Activated naive CD8-positive, alpha-beta T cell treated with anti-CD3 and anti-CD28 coated beads, Interleukin-2, amount 10 ng/mL, durations not matched to agents 7 days and 5 days (primary cell): ENCODE measurements around the gene GPR61. TPM values are rescaled to one million over a fixed set of nuclear protein-coding genes. Genes with fewer than 3 reads are reported as not detected.
A peak's percentile ranks its signal among the peaks of the same experiment; 100 is the strongest.

Experiments
- ATAC-seq: fragments of 150-1000 bp; cut with Tn5 transposase; one replicate; pipeline ENCODE4 v1.10.0; 2021; ENCODE audit warnings: low read depth, moderate library complexity
- POLR2A ChIA-PET: fragments of 350-600 bp; sonication (Branson Sonifier 250); formaldehyde crosslinking; loops from one replicate; lab custom pipeline; 2021; ENCODE audit warnings: antibody characterized with exemption; lab: Charles Lee
- DNase-seq: peaks from one replicate; pipeline ENCODE4 v3.0.0; 2021
- H3K27ac Mint-ChIP-seq: one replicate; pipeline ENCODE4 v1.8.0; 2022; ENCODE audit warnings: mild to moderate bottlenecking, mixed read lengths
- H3K27me3 Mint-ChIP-seq: one replicate; pipeline ENCODE4 v1.8.0; 2022; ENCODE audit warnings: mild to moderate bottlenecking, moderate library complexity, mixed read lengths
- H3K36me3 Mint-ChIP-seq: one replicate; pipeline ENCODE4 v1.8.0; 2021; ENCODE audit warnings: mild to moderate bottlenecking, mixed read lengths
- H3K4me1 Mint-ChIP-seq: one replicate; pipeline ENCODE4 v1.8.0; 2021; ENCODE audit warnings: mixed read lengths
- H3K4me3 Mint-ChIP-seq: one replicate; pipeline ENCODE4 v1.8.0; 2022; ENCODE audit warnings: mild to moderate bottlenecking, moderate library complexity, mixed read lengths
- H3K9me3 Mint-ChIP-seq: one replicate; pipeline ENCODE4 v1.8.0; 2021; ENCODE audit warnings: mixed read lengths
- total RNA-seq, 2 experiments: library from RNA; stranded (reverse); gene quantifications; one replicate each; pipeline ENCODE4 v1.2.3, GENCODE V29; 2021

Gene GPR61
- total RNA-seq, 2 experiments from 2014 or later = 0.39 TPM; not detected in 1

DNA sequence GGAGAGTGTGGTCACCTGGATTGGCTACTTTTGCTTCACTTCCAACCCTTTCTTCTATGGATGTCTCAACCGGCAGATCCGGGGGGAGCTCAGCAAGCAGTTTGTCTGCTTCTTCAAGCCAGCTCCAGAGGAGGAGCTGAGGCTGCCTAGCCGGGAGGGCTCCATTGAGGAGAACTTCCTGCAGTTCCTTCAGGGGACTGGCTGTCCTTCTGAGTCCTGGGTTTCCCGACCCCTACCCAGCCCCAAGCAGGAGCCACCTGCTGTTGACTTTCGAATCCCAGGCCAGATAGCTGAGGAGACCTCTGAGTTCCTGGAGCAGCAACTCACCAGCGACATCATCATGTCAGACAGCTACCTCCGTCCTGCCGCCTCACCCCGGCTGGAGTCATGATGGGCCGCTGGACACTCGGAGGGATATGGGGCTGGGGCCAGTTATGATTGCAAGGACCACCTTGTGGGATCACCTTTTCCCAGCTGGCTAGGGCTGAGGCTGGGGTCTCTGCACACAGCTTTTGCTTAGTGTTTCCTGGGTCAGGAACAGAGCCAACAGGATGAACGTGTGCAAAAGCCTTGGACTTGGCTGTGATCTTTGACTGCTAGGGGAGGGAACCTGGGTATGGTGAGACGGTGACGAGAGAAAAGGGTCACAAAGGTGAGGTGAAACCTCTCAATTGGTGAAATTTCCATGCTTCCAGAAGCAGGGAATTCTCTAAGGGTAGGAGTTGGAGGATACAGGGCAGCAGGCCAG lies 4.5 kb downstream of the GPR61 start:
- Mint-ChIP-seq H3K27ac (no peak overlapping the region), H3K4me1 (peaks cover 14% of the 10 kb centered on the region), H3K36me3 (no peaks in the 10 kb centered on the region), H3K27me3 (peaks cover 2% of the 10 kb centered on the region), H3K9me3 (no peaks in the 10 kb centered on the region), H3K4me3 (no peak overlapping the region)
- DNase-seq = no peak
- POLR2A ChIA-PET = interaction anchor here (0.7 kb wide), 1 partner anchor 12 kb away, joined by 3 read pairs; no protein-coding TSS in a partner anchor
- ATAC-seq = no peak

GRCh38 chr1:109546311-109547109 lies 6.8 kb downstream of the GPR61 start:
- peaks cover 25% of the 10 kb centered on the region for H3K4me1 Mint-ChIP-seq
- H3K36me3 Mint-ChIP-seq = peaks cover 5% of the 10 kb centered on the region
- H3K27ac Mint-ChIP-seq = peak overlapping the region; percentile 97

GRCh38 chr1:109547463-109548320 lies 8.0 kb downstream of the GPR61 start:
- H3K4me3 Mint-ChIP-seq = peak overlapping the region; percentile 95
- ATAC-seq (peak; percentile 16), DNase-seq (no peak)
- POLR2A ChIA-PET = interaction anchor here (0.6 to 2.7 kb wide), 35 partner anchors 12 to 470 kb away, joined by 3 to 56 read pairs (median 5); partner anchors contain the start of genes AHCYL1, AMPD2, ATXN7L2 and CYB561D1
- peaks cover 25% of the 10 kb centered on the region for H3K4me1 Mint-ChIP-seq
- no peaks in the 10 kb centered on the region for H3K27me3 Mint-ChIP-seq
- peaks cover 10% of the 10 kb centered on the region for H3K36me3 Mint-ChIP-seq
- H3K27ac Mint-ChIP-seq = peak overlapping the region; percentile 97
- H3K9me3 Mint-ChIP-seq = no peaks in the 10 kb centered on the region

More at GRCh38 chr1:109546311-109547109, 6.8 kb downstream of the GPR61 start:
- Mint-ChIP-seq H3K27me3 (no peaks in the 10 kb centered on the region), H3K4me3 (peak overlapping the region; percentile 95), H3K9me3 (no peaks in the 10 kb centered on the region)
- ATAC-seq (peak; percentile 34), DNase-seq (peak; percentile 77)
- POLR2A ChIA-PET = interaction anchor here (0.6 to 2.2 kb wide), 10 partner anchors 9 to 438 kb away, joined by 3 to 16 read pairs (median 4); partner anchors contain the start of genes AMPD2 and GNAT2

- Mint-ChIP-seq H3K4me1 (peaks cover 25% of the 10 kb centered on the region), H3K4me3 (peak within 1 kb of the TSS; percentile 95), H3K36me3 (peaks cover 10% of the 10 kb centered on the region), H3K9me3 (no peaks in the 10 kb centered on the region), H3K27me3 (no peaks in the 10 kb centered on the region), H3K27ac (peak within 1 kb of the TSS; percentile 97)
- peak; percentile 93 for DNase-seq
- POLR2A ChIA-PET = interaction anchor here (0.5 to 2.7 kb wide), 42 partner anchors 11 to 691 kb away, joined by 3 to 56 read pairs (median 5); partner anchors contain the start of genes AHCYL1, AMPD2, ATXN7L2 and CYB561D1
- ATAC-seq = peak; percentile 96
These were observed 8.9 kb downstream of the GPR61 start, which contains the start of gene GNAI3 for GRCh38 chr1:109548321-109549267. Gene GNAI3, plus strand, starts transcription at chr1:109548615. Its CDS starts 106 bp downstream, at chr1:109548721.

- Mint-ChIP-seq H3K36me3 (peaks cover 26% of the 10 kb centered on the region), H3K4me3 (no peak overlapping the region), H3K27ac (no peak overlapping the region), H3K4me1 (peaks cover 32% of the 10 kb centered on the region), H3K27me3 (no peaks in the 10 kb centered on the region), H3K9me3 (peaks cover 2% of the 10 kb centered on the region)
- DNase-seq (no peak), ATAC-seq (no peak)
- POLR2A ChIA-PET = no interaction called here
These were observed 16.9 kb downstream of the GPR61 start for GRCh38 chr1:109556563-109556962.

- POLR2A ChIA-PET = no interaction called here
- peaks cover 2% of the 10 kb centered on the region for H3K9me3 Mint-ChIP-seq
- peaks cover 32% of the 10 kb centered on the region for H3K4me1 Mint-ChIP-seq
- H3K27me3 Mint-ChIP-seq = no peaks in the 10 kb centered on the region
- H3K36me3 Mint-ChIP-seq = peaks cover 22% of the 10 kb centered on the region
- H3K27ac Mint-ChIP-seq = no peak overlapping the region
- ATAC-seq = no peak
- DNase-seq = no peak
- no peak overlapping the region for H3K4me3 Mint-ChIP-seq
These were observed 17.8 kb downstream of the GPR61 start for GRCh38 chr1:109557520-109557919.

GRCh38 chr1:109559995-109560394 lies 20.3 kb downstream of the GPR61 start:
- H3K27ac Mint-ChIP-seq = no peak overlapping the region

GRCh38 chr1:109564194-109564878 lies 24.7 kb downstream of the GPR61 start:
- H3K27ac Mint-ChIP-seq = no peak overlapping the region
- no peak for DNase-seq
- H3K36me3 Mint-ChIP-seq = peaks cover 12% of the 10 kb centered on the region
- H3K4me3 Mint-ChIP-seq = no peak overlapping the region
- POLR2A ChIA-PET = interaction anchor here (1.0 kb wide), 1 partner anchor 16 kb away, joined by 3 read pairs; the partner anchor contains the start of gene GNAI3
- H3K9me3 Mint-ChIP-seq = no peaks in the 10 kb centered on the region
- ATAC-seq = no peak
- H3K4me1 Mint-ChIP-seq = peaks cover 28% of the 10 kb centered on the region
- H3K27me3 Mint-ChIP-seq = no peaks in the 10 kb centered on the region

More at GRCh38 chr1:109559995-109560394, 20.3 kb downstream of the GPR61 start:
- ATAC-seq (no peak), DNase-seq (no peak)
- Mint-ChIP-seq H3K4me1 (peaks cover 34% of the 10 kb centered on the region), H3K9me3 (peaks cover 2% of the 10 kb centered on the region), H3K36me3 (peaks cover 14% of the 10 kb centered on the region), H3K27me3 (no peaks in the 10 kb centered on the region), H3K4me3 (no peak overlapping the region)
- POLR2A ChIA-PET = interaction anchor here (2.3 kb wide), 1 partner anchor 11 kb away, joined by 9 read pairs; the partner anchor contains the start of gene GNAI3

- H3K27me3 Mint-ChIP-seq = no peaks in the 10 kb centered on the region
- no peak overlapping the region for H3K27ac Mint-ChIP-seq
- no peak overlapping the region for H3K4me3 Mint-ChIP-seq
- H3K9me3 Mint-ChIP-seq = no peaks in the 10 kb centered on the region
- DNase-seq = no peak
- H3K4me1 Mint-ChIP-seq = peaks cover 21% of the 10 kb centered on the region
- no peak for ATAC-seq
- H3K36me3 Mint-ChIP-seq = peaks cover 10% of the 10 kb centered on the region
- POLR2A ChIA-PET = no interaction called here
These were observed 25.6 kb downstream of the GPR61 start for GRCh38 chr1:109565241-109565640.

DNA sequence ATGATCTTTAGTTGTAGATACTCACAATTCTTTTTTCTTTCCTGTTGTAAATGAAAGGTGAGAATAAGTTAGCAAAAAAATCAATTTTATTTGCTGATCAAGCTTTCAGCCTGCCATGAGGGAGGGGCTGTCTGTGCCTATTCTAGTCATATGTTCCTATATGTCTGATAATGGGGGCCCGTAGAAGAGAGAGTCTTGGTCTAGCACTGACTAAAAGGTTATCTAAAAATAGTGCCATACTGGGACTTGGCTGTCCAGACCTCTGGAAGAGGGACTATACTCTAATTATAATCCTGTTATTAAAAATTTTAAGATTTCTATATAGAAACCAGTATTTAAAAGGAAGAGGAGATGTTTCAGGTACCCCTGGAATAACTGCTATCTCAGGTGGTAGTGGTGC lies 27.3 kb downstream of the GPR61 start:
- DNase-seq (no peak), ATAC-seq (no peak)
- H3K27ac Mint-ChIP-seq = no peak overlapping the region
- no peaks in the 10 kb centered on the region for H3K27me3 Mint-ChIP-seq
- POLR2A ChIA-PET = no interaction called here
- H3K36me3 Mint-ChIP-seq = peaks cover 10% of the 10 kb centered on the region
- peaks cover 15% of the 10 kb centered on the region for H3K4me1 Mint-ChIP-seq
- no peaks in the 10 kb centered on the region for H3K9me3 Mint-ChIP-seq
- H3K4me3 Mint-ChIP-seq = no peak overlapping the region
